ENCODE results near the gene MYBBP1A.
"Not testable (repeated sequence)": the region's sequence is repeated elsewhere in the genome, so short reads cannot be mapped to it uniquely, and the experiment has no call there.

MYBBP1A gene

DNA sequence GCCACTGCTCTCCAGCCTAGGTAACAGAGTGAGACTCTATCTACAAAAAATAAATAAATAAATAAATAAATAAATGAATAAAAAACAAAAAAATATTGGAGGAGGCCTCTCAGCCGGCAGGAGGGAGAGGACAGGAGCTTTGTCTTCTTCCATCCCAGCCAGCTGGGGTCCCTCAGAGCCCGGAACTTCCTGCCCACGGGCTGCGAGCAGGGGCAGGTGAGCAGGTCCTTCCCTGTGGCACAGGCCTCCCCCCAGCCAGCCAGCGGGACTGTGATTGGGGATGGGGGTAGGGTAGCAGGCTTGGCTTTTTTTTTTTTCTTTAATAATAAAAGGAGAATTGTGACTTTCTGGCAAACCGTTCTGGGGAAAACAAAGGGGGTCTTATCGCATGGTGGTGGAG is 39.2 kb upstream of the MYBBP1A start:
- peaks cover 0 to 4% (median 0%) of the 10 kb centered on the region in 5 experiments for H3K27me3 ChIP-seq (replicated peaks in 2 of 5; ENCODE audit: control insufficient read depth in 4 of 5, insufficient read depth in 5 of 5, low read length in 4 of 5)
- H3K4me1 ChIP-seq (ENCODE audit: control extremely low read depth in 1 of 4, control insufficient read depth in 4 of 4, insufficient read depth in 4 of 4, low read length in 3 of 4) = peaks cover 0 to 7% (median 2%) of the 10 kb centered on the region in 4 experiments
- H3K36me3 ChIP-seq (ENCODE audit: control insufficient read depth in 4 of 4, insufficient read depth in 4 of 4, low read length in 3 of 4) = no peaks in the 10 kb centered on the region
- H3K9me3 ChIP-seq (ENCODE audit: control extremely low read depth in 1 of 5, control insufficient read depth in 4 of 5, insufficient read depth in 2 of 5, low read depth in 1 of 5, low read length in 4 of 5) = no peaks in the 10 kb centered on the region
- H3K27ac ChIP-seq (ENCODE audit: insufficient read depth in 1 of 2, low read depth in 1 of 2, low read length in 2 of 2, poor library complexity in 1 of 2, severe bottlenecking in 2 of 2) = no peak overlapping the region
- POLR2A ChIA-PET = no interaction called here
- 92% methylated on average over 6 of the region's 7 CpGs for WGBS (ENCODE audit: insufficient coverage)
- no peak overlapping the region for H3K4me3 ChIP-seq (ENCODE audit: control insufficient read depth in 1 of 7, extremely low read depth in 1 of 7, insufficient read depth in 4 of 7, low read depth in 2 of 7, low read length in 6 of 7)
- DNase-seq = no peak
- CTCF ChIA-PET = interaction anchor here (0.8 to 3.5 kb wide), 12 partner anchors 8 to 43 kb away, joined by 3 to 10 read pairs (median 4); partner anchors contain the start of gene SMTNL2

DNA sequence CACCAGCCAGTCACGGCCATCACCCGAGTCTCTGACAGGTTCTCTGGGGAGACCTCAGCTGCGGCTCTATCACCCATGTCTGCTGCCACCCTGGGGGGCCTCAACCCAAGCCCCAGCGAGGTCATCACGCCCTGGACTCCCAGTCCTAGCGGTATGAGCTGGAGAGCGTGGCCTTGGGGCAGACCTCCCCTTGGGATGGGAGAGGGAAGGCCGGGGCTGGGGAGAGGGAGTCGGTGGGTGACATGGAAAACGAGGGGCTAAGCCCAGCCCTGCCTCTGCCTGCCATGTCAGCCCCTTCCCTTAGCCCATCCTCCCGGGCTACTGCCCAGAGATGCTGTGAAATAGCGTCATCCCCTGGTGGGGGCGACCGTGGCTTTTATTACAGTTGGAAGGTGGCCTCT is 37.8 kb upstream of the MYBBP1A start:
- no peak for DNase-seq
- 93% methylated on average over 11 of the region's 14 CpGs for WGBS (ENCODE audit: insufficient coverage)
- peaks cover 0 to 7% (median 2%) of the 10 kb centered on the region in 4 experiments for H3K4me1 ChIP-seq (ENCODE audit: control extremely low read depth in 1 of 4, control insufficient read depth in 4 of 4, insufficient read depth in 4 of 4, low read length in 3 of 4)
- H3K36me3 ChIP-seq (ENCODE audit: control insufficient read depth in 4 of 4, insufficient read depth in 4 of 4, low read length in 3 of 4) = no peaks in the 10 kb centered on the region
- H3K27me3 ChIP-seq (replicated peaks in 2 of 5; ENCODE audit: control insufficient read depth in 4 of 5, insufficient read depth in 5 of 5, low read length in 4 of 5) = peaks cover 0 to 9% (median 0%) of the 10 kb centered on the region in 5 experiments
- no peak overlapping the region for H3K4me3 ChIP-seq (ENCODE audit: control insufficient read depth in 1 of 7, extremely low read depth in 1 of 7, insufficient read depth in 4 of 7, low read depth in 2 of 7, low read length in 6 of 7)
- ChIA-PET CTCF (interaction anchor here (1.0 to 1.6 kb wide), 4 partner anchors 15 to 32 kb away, joined by 3 to 4 read pairs (median 3); no protein-coding TSS in a partner anchor), POLR2A (no interaction called here)
- H3K9me3 ChIP-seq (ENCODE audit: control extremely low read depth in 1 of 5, control insufficient read depth in 4 of 5, insufficient read depth in 2 of 5, low read depth in 1 of 5, low read length in 4 of 5) = no peaks in the 10 kb centered on the region
- H3K27ac ChIP-seq (ENCODE audit: insufficient read depth in 1 of 2, low read depth in 1 of 2, low read length in 2 of 2, poor library complexity in 1 of 2, severe bottlenecking in 2 of 2) = no peak overlapping the region

DNA sequence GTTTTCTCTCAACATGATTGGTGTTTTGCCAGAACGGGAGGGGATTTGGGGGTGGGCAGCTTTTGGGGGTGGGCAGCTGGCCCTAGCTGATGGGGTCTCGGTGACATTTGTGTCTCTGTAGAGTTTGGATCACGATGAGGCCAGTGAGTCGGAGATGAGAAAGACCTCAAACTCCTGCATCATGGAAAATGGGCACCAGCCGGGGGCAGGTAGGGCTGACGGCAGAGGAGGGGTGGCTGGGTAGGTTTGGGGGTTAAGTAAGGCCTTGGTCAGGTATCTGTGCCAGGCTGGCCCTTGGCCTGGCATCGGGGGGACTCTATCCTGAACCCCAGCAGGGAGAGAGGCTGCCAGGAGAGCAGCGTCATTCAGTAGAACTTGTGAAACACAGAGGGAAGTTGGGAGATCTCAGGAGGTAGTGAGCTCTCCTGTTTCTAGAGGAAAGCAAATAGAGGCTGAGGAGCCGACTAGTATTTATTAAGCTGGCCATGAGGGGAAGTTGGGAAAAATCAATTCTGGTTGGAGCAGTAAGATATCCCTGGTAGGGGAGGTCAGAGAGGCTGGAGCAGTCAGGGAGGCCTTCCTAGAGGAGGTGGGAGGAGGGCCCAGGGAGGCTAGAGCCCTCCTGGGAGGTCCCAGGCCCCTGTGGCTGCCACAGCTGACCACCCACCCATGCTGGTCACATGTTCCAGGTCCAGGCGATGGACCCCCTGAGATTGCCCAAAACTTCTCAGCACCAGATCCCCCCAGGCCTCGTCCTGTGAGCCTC is 37.2 kb upstream of the MYBBP1A start:
- no peak overlapping the region for H3K4me3 ChIP-seq (ENCODE audit: control insufficient read depth in 1 of 7, extremely low read depth in 1 of 7, insufficient read depth in 4 of 7, low read depth in 2 of 7, low read length in 6 of 7)
- H3K27ac ChIP-seq (ENCODE audit: insufficient read depth in 1 of 2, low read depth in 1 of 2, low read length in 2 of 2, poor library complexity in 1 of 2, severe bottlenecking in 2 of 2) = no peak overlapping the region
- H3K4me1 ChIP-seq (ENCODE audit: control extremely low read depth in 1 of 4, control insufficient read depth in 4 of 4, insufficient read depth in 4 of 4, low read length in 3 of 4) = peaks cover 0 to 7% (median 2%) of the 10 kb centered on the region in 4 experiments
- 98% methylated on average over 11 of the region's 11 CpGs for WGBS (ENCODE audit: insufficient coverage)
- ChIA-PET POLR2A (no interaction called here), CTCF (interaction anchor here (0.7 to 1.2 kb wide), 5 partner anchors 9 to 33 kb away, joined by 3 to 4 read pairs (median 3); no protein-coding TSS in a partner anchor)
- H3K9me3 ChIP-seq (ENCODE audit: control extremely low read depth in 1 of 5, control insufficient read depth in 4 of 5, insufficient read depth in 2 of 5, low read depth in 1 of 5, low read length in 4 of 5) = no peaks in the 10 kb centered on the region
- no peaks in the 10 kb centered on the region for H3K36me3 ChIP-seq (ENCODE audit: control insufficient read depth in 4 of 4, insufficient read depth in 4 of 4, low read length in 3 of 4)
- H3K27me3 ChIP-seq (replicated peaks in 2 of 5; ENCODE audit: control insufficient read depth in 4 of 5, insufficient read depth in 5 of 5, low read length in 4 of 5) = peaks cover 0 to 9% (median 2%) of the 10 kb centered on the region in 5 experiments
- DNase-seq = no peak

DNA sequence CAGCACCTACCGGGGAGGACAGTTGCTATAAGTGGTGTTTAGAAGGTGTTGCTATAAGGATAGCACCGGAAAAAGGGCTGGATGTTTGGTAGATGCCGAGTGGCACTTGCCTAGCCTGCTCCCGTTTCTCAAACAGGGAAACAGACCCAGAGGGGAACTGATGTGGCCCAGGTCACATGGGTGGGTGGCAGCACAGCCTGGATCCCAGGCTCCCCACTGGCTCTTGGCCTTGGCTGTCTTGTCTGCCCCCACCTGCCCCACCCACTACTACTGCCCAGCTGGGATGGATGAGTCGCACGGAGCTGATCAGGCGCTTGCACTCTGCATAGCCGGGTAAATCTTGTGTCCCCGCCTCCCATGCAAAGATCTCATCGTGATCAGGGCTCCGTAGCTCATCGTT is 36.3 kb upstream of the MYBBP1A start:
- H3K4me1 ChIP-seq (ENCODE audit: control extremely low read depth in 1 of 4, control insufficient read depth in 4 of 4, insufficient read depth in 4 of 4, low read length in 3 of 4) = peaks cover 0 to 7% (median 2%) of the 10 kb centered on the region in 4 experiments
- no peaks in the 10 kb centered on the region for H3K36me3 ChIP-seq (ENCODE audit: control insufficient read depth in 4 of 4, insufficient read depth in 4 of 4, low read length in 3 of 4)
- WGBS (ENCODE audit: insufficient coverage) = 95% methylated on average over 10 of the region's 12 CpGs
- no peak overlapping the region for H3K4me3 ChIP-seq (ENCODE audit: control insufficient read depth in 1 of 7, extremely low read depth in 1 of 7, insufficient read depth in 4 of 7, low read depth in 2 of 7, low read length in 6 of 7)
- no peaks in the 10 kb centered on the region for H3K9me3 ChIP-seq (ENCODE audit: control extremely low read depth in 1 of 5, control insufficient read depth in 4 of 5, insufficient read depth in 2 of 5, low read depth in 1 of 5, low read length in 4 of 5)
- no peak overlapping the region for H3K27ac ChIP-seq (ENCODE audit: insufficient read depth in 1 of 2, low read depth in 1 of 2, low read length in 2 of 2, poor library complexity in 1 of 2, severe bottlenecking in 2 of 2)
- H3K27me3 ChIP-seq (replicated peaks in 2 of 5; ENCODE audit: control insufficient read depth in 4 of 5, insufficient read depth in 5 of 5, low read length in 4 of 5) = peaks cover 0 to 14% (median 3%) of the 10 kb centered on the region in 5 experiments
- CTCF ChIA-PET = interaction anchor here (0.7 to 1.3 kb wide), 3 partner anchors 8 to 24 kb away, joined by 3 read pairs; no protein-coding TSS in a partner anchor
- no peak for DNase-seq
- POLR2A ChIA-PET = no interaction called here

DNA sequence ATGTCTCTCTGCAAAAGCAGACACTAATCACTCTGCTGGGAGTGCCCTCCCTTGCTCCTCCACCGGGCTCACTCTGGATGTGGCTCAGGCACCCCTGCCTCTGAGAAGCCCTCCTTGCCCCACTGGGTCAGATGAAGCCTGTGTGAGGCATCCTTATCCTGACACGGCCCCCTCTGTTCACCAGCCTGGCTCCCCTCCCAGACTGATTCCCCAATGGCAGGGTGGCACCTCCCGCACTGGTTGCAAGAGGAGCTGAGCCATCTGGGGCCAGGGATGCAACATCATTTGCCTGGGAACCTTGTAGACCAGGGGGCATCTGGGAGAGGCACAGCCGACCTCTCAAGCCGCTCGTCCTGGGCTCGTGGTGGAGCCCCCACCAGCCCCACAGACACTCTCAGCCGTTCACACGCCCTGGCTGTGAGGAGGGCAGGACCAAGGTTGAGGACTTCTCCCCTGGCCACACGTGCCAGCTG is 35.8 kb upstream of the MYBBP1A start:
- Histone ChIP-seq H3K27ac (ENCODE audit: insufficient read depth in 1 of 2, low read depth in 1 of 2, low read length in 2 of 2, poor library complexity in 1 of 2, severe bottlenecking in 2 of 2) (no peak overlapping the region), H3K9me3 (ENCODE audit: control extremely low read depth in 1 of 5, control insufficient read depth in 4 of 5, insufficient read depth in 2 of 5, low read depth in 1 of 5, low read length in 4 of 5) (no peaks in the 10 kb centered on the region), H3K4me1 (ENCODE audit: control extremely low read depth in 1 of 4, control insufficient read depth in 4 of 4, insufficient read depth in 4 of 4, low read length in 3 of 4) (peaks cover 0 to 7% (median 2%) of the 10 kb centered on the region in 4 experiments), H3K27me3 (replicated peaks in 2 of 5; ENCODE audit: control insufficient read depth in 4 of 5, insufficient read depth in 5 of 5, low read length in 4 of 5) (peaks cover 0 to 18% (median 5%) of the 10 kb centered on the region in 5 experiments), H3K4me3 (ENCODE audit: control insufficient read depth in 1 of 7, extremely low read depth in 1 of 7, insufficient read depth in 4 of 7, low read depth in 2 of 7, low read length in 6 of 7) (no peak overlapping the region), H3K36me3 (ENCODE audit: control insufficient read depth in 4 of 4, insufficient read depth in 4 of 4, low read length in 3 of 4) (no peaks in the 10 kb centered on the region)
- no peak for DNase-seq
- ChIA-PET CTCF (interaction anchor here (1.3 kb wide), 1 partner anchor 15 kb away, joined by 3 read pairs; no protein-coding TSS in a partner anchor), POLR2A (no interaction called here)
- 93% methylated on average over 8 of the region's 10 CpGs for WGBS (ENCODE audit: insufficient coverage)

DNA sequence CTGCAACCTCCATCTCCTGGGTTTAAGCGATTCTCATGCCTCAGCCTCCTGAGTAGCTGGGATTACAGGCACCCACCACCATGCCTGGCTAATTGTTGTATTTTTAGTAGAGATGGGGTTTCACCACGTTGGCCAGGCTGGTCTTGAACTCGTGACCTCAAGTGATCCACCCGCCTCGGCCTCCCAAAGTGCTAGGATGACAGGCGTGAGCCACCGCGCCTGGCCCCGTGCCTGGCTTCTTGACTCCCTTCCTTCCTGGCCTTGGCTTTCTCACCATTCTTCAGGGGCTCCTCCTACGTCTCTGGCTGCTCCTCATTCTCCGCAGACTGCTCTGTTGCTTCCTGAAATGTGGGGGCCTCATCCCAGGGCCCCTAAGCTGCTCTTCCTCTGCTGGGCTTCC is 34.9 kb upstream of the MYBBP1A start:
- DNase-seq; H3K4me3 ChIP-seq (ENCODE audit: control insufficient read depth in 1 of 7, extremely low read depth in 1 of 7, insufficient read depth in 4 of 7, low read depth in 2 of 7, low read length in 6 of 7); POLR2A ChIA-PET; H3K4me1 ChIP-seq (ENCODE audit: control extremely low read depth in 1 of 4, control insufficient read depth in 4 of 4, insufficient read depth in 4 of 4, low read length in 3 of 4); H3K27ac ChIP-seq (ENCODE audit: insufficient read depth in 1 of 2, low read depth in 1 of 2, low read length in 2 of 2, poor library complexity in 1 of 2, severe bottlenecking in 2 of 2); H3K36me3 ChIP-seq (ENCODE audit: control insufficient read depth in 4 of 4, insufficient read depth in 4 of 4, low read length in 3 of 4); CTCF ChIA-PET; H3K9me3 ChIP-seq (ENCODE audit: control extremely low read depth in 1 of 5, control insufficient read depth in 4 of 5, insufficient read depth in 2 of 5, low read depth in 1 of 5, low read length in 4 of 5): not testable (repeated sequence)
- WGBS (ENCODE audit: insufficient coverage) = 94% methylated on average over 10 of the region's 11 CpGs
- peaks cover 0 to 28% (median 13%) of the 10 kb centered on the region in 5 experiments for H3K27me3 ChIP-seq (replicated peaks in 2 of 5; ENCODE audit: control insufficient read depth in 4 of 5, insufficient read depth in 5 of 5, low read length in 4 of 5)

All from common myeloid progenitor, CD34-positive (primary cell).